H1 (cell line): ENCODE measurements around the gene FITM1. TPM values are rescaled to one million over a fixed set of nuclear protein-coding genes. Genes with fewer than 3 reads are reported as not detected.

ENCODE experiments used
- CTCF ChIA-PET: fragments of 300-600 bp; sonication (Branson Sonifier 250); formaldehyde crosslinking; loops from one replicate; lab custom pipeline; 2021; ENCODE audit not compliant: partially characterized antibody; lab: Charles Lee
- POLR2A ChIA-PET: fragments of 300-600 bp; sonication (Branson Sonifier 250); formaldehyde crosslinking; loops from one replicate; lab custom pipeline; 2021; ENCODE audit warnings: inconsistent platforms; ENCODE audit not compliant: partially characterized antibody; lab: Charles Lee
- DNase-seq, 2 experiments: peaks; one replicate each; pipeline versions ENCODE4 v3.0.0 to v3.0.0-alpha.2; 2010 to 2022; ENCODE audit warnings: low spot score in 2 of 2, low read depth in 1 of 2, mixed read lengths in 1 of 2
- FAIRE-seq: peaks from 2 replicates; lab custom pipeline; 2011; peaks lifted over from hg19 to GRCh38; lab: Jason Lieb, UNC
- H2AFZ ChIP-seq: 2 replicates; pipeline ENCODE4 v1.8.1; 2012; ENCODE audit warnings: low read length, inconsistent platforms
- H2AK5ac ChIP-seq: 2 replicates; pipeline ENCODE4 v1.6.1; 2013; ENCODE audit warnings: low read depth, low read length
- H2BK120ac ChIP-seq: replicated peaks from 2 replicates; pipeline ENCODE3; 2013; ENCODE audit warnings: low read depth, low read length, inconsistent platforms
- H2BK12ac ChIP-seq: 2 replicates; pipeline ENCODE4 v1.6.1; 2013; ENCODE audit warnings: low read depth, low read length
- H2BK15ac ChIP-seq: 2 replicates; pipeline ENCODE4 v1.6.1; 2013; ENCODE audit warnings: low read length
- H2BK20ac ChIP-seq: 2 replicates; pipeline ENCODE4 v1.6.1; 2013; ENCODE audit warnings: low read length
- H2BK5ac ChIP-seq: 2 replicates; pipeline ENCODE4 v1.6.1; 2013; ENCODE audit warnings: low read depth, low read length
- H3K14ac ChIP-seq: 2 replicates; pipeline ENCODE4 v1.6.1; 2013; ENCODE audit warnings: inconsistent platforms; ENCODE audit not compliant: insufficient read length
- H3K18ac ChIP-seq: 2 replicates; pipeline ENCODE4 v1.6.1; 2013; ENCODE audit warnings: low read length; ENCODE audit errors: extremely low read depth
- H3K23ac ChIP-seq: 2 replicates; pipeline ENCODE4 v1.6.1; 2013; ENCODE audit warnings: inconsistent platforms; ENCODE audit not compliant: insufficient read length
- H3K23me2 ChIP-seq: 2 replicates; pipeline ENCODE4 v1.6.1; 2013; ENCODE audit warnings: low read depth, low read length
- H3K27ac ChIP-seq: 2 replicates; pipeline ENCODE4 v1.6.1; 2011; ENCODE audit warnings: low read depth, low read length, inconsistent platforms
- H3K27me3 ChIP-seq, 4 experiments: replicated peaks in 1 of 4; 1 replicate in 1 of 4; 2 replicates in 3 of 4; pipeline versions ENCODE4 v1.6.1 to v1.8.1; 2011 to 2013; ENCODE audit warnings: low read length in 3 of 4, mild to moderate bottlenecking in 3 of 4, inconsistent platforms in 2 of 4, mixed read lengths in 2 of 4, moderate library complexity in 1 of 4; ENCODE audit not compliant: control insufficient read depth in 3 of 4, insufficient read depth in 3 of 4; ENCODE audit errors: extremely low read depth in 1 of 4
- H3K36me3 ChIP-seq, 4 experiments: 2 replicates each; pipeline versions ENCODE4 v1.6.1 to v1.8.1; 2011 to 2013; ENCODE audit warnings: mild to moderate bottlenecking in 4 of 4, low read length in 3 of 4, moderate library complexity in 2 of 4, control low read depth in 1 of 4, inconsistent platforms in 1 of 4; ENCODE audit not compliant: insufficient read depth in 4 of 4, control insufficient read depth in 2 of 4
- H3K4ac ChIP-seq: replicated peaks from 2 replicates; pipeline ENCODE3; 2013; ENCODE audit warnings: low read length, low read depth, mixed read lengths, inconsistent platforms; ENCODE audit not compliant: insufficient read length
- H3K4me1 ChIP-seq, 4 experiments: replicated peaks in 1 of 4; 1 replicate in 1 of 4; 2 replicates in 3 of 4; pipeline versions ENCODE4 v1.6.1 to v1.8.1; 2011 to 2013; ENCODE audit warnings: low read length in 3 of 4, inconsistent platforms in 2 of 4, mixed read lengths in 1 of 4; ENCODE audit not compliant: insufficient read depth in 4 of 4, control insufficient read depth in 3 of 4
- H3K4me2 ChIP-seq, 2 experiments: 2 replicates each; pipeline versions ENCODE4 v1.6.1 to v1.8.1; 2011 to 2013; ENCODE audit warnings: low read depth in 2 of 2, low read length in 2 of 2, control low read depth in 1 of 2, inconsistent platforms in 1 of 2, mild to moderate bottlenecking in 1 of 2; ENCODE audit not compliant: insufficient read depth in 1 of 2
- H3K4me3 ChIP-seq, 4 experiments: fragments of 200-600, 300-600 bp in 1 of 4; sonication (generic), shearing (Covaris generic), sonication (Bioruptor Twin) in 1 of 4; 2 replicates each; pipeline versions ENCODE4 v1.5.1 to v1.8.1; 2011 to 2016; ENCODE audit warnings: low read length in 4 of 4, low read depth in 3 of 4, control low read depth in 2 of 4, inconsistent platforms in 2 of 4, mild to moderate bottlenecking in 2 of 4, mixed read lengths in 1 of 4, moderate library complexity in 1 of 4; ENCODE audit not compliant: insufficient read depth in 2 of 4; ENCODE audit errors: extremely low read depth in 1 of 4
- H3K56ac ChIP-seq: replicated peaks from 2 replicates; pipeline ENCODE3; 2013; ENCODE audit warnings: low read depth, mild to moderate bottlenecking, mixed read lengths, low read length, inconsistent platforms; ENCODE audit not compliant: insufficient read length
- H3K79me1 ChIP-seq: 2 replicates; pipeline ENCODE4 v1.6.1; 2013; ENCODE audit warnings: low read depth, low read length, control low read depth
- H3K79me2 ChIP-seq, 2 experiments: 2 replicates each; pipeline versions ENCODE4 v1.6.1 to v1.8.1; 2012 to 2013; ENCODE audit warnings: low read length in 2 of 2, mild to moderate bottlenecking in 2 of 2, inconsistent platforms in 1 of 2; ENCODE audit not compliant: insufficient read depth in 2 of 2, control insufficient read depth in 1 of 2
- H3K9ac ChIP-seq, 4 experiments: replicated peaks in 1 of 4; 1 replicate in 1 of 4; 2 replicates in 3 of 4; pipeline versions ENCODE4 v1.6.1 to v1.8.1; 2011 to 2013; ENCODE audit warnings: low read depth in 3 of 4, low read length in 3 of 4, control low read depth in 2 of 4, mild to moderate bottlenecking in 2 of 4, moderate library complexity in 2 of 4, inconsistent platforms in 1 of 4; ENCODE audit errors: extremely low read depth in 1 of 4
- H3K9me3 ChIP-seq, 2 experiments: 2 replicates each; pipeline versions ENCODE4 v1.6.1 to v1.8.1; 2012 to 2013; ENCODE audit warnings: mild to moderate bottlenecking in 2 of 2, moderate library complexity in 2 of 2, control low read depth in 1 of 2, inconsistent platforms in 1 of 2, low read depth in 1 of 2, low read length in 1 of 2, mixed read lengths in 1 of 2; ENCODE audit not compliant: insufficient read depth in 2 of 2
- H4K20me1 ChIP-seq, 2 experiments: replicated peaks in 1 of 2; 2 replicates each; pipeline versions ENCODE3 to v1.8.1; 2011 to 2013; ENCODE audit warnings: inconsistent platforms in 2 of 2, low read length in 2 of 2, mild to moderate bottlenecking in 1 of 2; ENCODE audit not compliant: insufficient read depth in 2 of 2, control insufficient read depth in 1 of 2
- H4K5ac ChIP-seq: 2 replicates; pipeline ENCODE4 v1.6.1; 2013; ENCODE audit warnings: low read length, low read depth, mixed read lengths, inconsistent platforms; ENCODE audit not compliant: insufficient read length
- H4K8ac ChIP-seq: 2 replicates; pipeline ENCODE4 v1.8.0; 2013; ENCODE audit warnings: mild to moderate bottlenecking, moderate library complexity, low read length, inconsistent platforms; ENCODE audit not compliant: insufficient read depth; ENCODE audit errors: extremely low read depth
- H4K91ac ChIP-seq: replicated peaks from 2 replicates; pipeline ENCODE3; 2013; ENCODE audit warnings: low read length, mixed read lengths, inconsistent platforms; ENCODE audit not compliant: insufficient read length
- CHD1 ChIP-seq: IDR thresholded peaks from 2 replicates; pipeline ENCODE4 v1.6.1; 2012; ENCODE audit warnings: low read depth, low read length, improper control_type of control experiment
- CREB1 ChIP-seq: IDR thresholded peaks from 2 replicates; pipeline ENCODE4 v1.6.1; 2012; ENCODE audit warnings: inconsistent platforms
- HDAC2 ChIP-seq, 2 experiments: fragments of 300-600 bp in 1 of 2; sonication (generic) in 1 of 2; IDR thresholded peaks; 2 replicates each; pipeline ENCODE4 v1.6.1; 2011 to 2012; ENCODE audit warnings: low read depth in 2 of 2, low read length in 2 of 2, mild to moderate bottlenecking in 2 of 2, moderate library complexity in 2 of 2, borderline replicate concordance in 1 of 2, inconsistent platforms in 1 of 2
- JUND ChIP-seq: IDR thresholded peaks from 2 replicates; pipeline ENCODE4 v1.6.1; 2011; ENCODE audit warnings: mild to moderate bottlenecking, improper control_type of control experiment, low read length
- KDM1A ChIP-seq: fragments of 200-600, 300-600 bp; sonication (generic); IDR thresholded peaks from 2 replicates; pipeline ENCODE4 v1.7.1; 2016; ENCODE audit warnings: mild to moderate bottlenecking, low read length, borderline replicate concordance
- NRF1 ChIP-seq: IDR thresholded peaks from 2 replicates; pipeline ENCODE4 v1.6.1; 2011; ENCODE audit warnings: mild to moderate bottlenecking, low read depth, low read length, improper control_type of control experiment
- POU5F1 ChIP-seq: IDR thresholded peaks from 2 replicates; pipeline ENCODE4 v1.6.1; 2011; ENCODE audit warnings: low read depth, mild to moderate bottlenecking, low read length, moderate library complexity
- WGBS, 2 experiments: shearing (Covaris generic) in 1 of 2; methylation state at CpG; one replicate each; pipeline versions ENCODE4 v1.1.6 to v1.1.7; 2013 to 2015; ENCODE audit warnings: low lambda C conversion rate in 2 of 2, mixed read lengths in 2 of 2, inconsistent platforms in 1 of 2, low coverage in 1 of 2, missing lambda C conversion rate in 1 of 2; ENCODE audit not compliant: insufficient replicate concordance in 2 of 2, insufficient coverage in 1 of 2, insufficient read length in 1 of 2; ENCODE audit errors: extremely low coverage in 1 of 2, missing lambda C conversion rate in 1 of 2; 5-methylcytosine and 5-hydroxymethylcytosine counted together
- polyA plus RNA-seq, 7 experiments: library from polyadenylated mRNA; depleted of rRNA in 3 of 7; stranded (reverse) in 5 of 7; unstranded in 2 of 7; fragments of >200 nt in 5 of 7; fragments of 200-250 nt in 2 of 7; gene quantifications; 1 replicate in 5 of 7; 2 replicates in 1 of 7; 4 replicates in 1 of 7; pipeline versions ENCODE4 v1.2.1 to v1.2.3, GENCODE V29; 2011 to 2013; ENCODE audit warnings: missing spikeins in 2 of 7, mixed read lengths in 2 of 7
- total RNA-seq: library from RNA; stranded (reverse); fragmentation: NEBNext Ultra II Directional; extraction: Animal tissue kit (Norgen Biotek cat#: 25700); gene quantifications from 2 replicates; pipeline ENCODE4 v1.2.1, GENCODE V29; 2021

Gene FITM1
- total and polyA plus RNA-seq, 2 of the 8 experiments (the other 6 are each of a cell fraction or from before 2014, with no cell fraction given) = 0.53 to 0.76 TPM

DNA sequence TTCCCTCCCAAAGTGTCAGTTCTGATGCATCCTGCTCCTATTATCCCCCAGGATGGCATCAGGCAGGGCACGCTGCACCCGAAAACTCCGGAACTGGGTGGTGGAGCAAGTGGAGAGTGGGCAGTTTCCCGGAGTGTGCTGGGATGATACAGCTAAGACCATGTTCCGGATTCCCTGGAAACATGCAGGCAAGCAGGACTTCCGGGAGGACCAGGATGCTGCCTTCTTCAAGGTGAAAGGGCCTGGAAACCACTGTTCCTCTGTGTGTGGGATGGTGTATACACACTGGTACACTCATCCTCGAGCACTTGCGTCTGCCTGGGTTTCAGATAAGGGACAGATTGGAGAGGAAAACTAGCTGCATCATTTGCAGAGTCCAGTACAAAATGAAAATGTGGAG lies 31.6 kb downstream of the FITM1 start:
- no peak overlapping the region for H3K27ac ChIP-seq
- DNase-seq = no peak
- 0 out of 2 replicates have a peak, but pooled peaks cover 2% of the 10 kb centered on the region for H3K23me2 ChIP-seq
- no peak overlapping the region for H3K14ac ChIP-seq
- FAIRE-seq = no peak
- no peaks in the 10 kb centered on the region for H3K79me2 ChIP-seq
- no peak for TF ChIP-seq JUND
- no peak for TF ChIP-seq POU5F1
- no peak for TF ChIP-seq NRF1
- no peak for TF ChIP-seq KDM1A
- no peak for TF ChIP-seq CHD1
- no peak for TF ChIP-seq CREB1
- no peak for TF ChIP-seq HDAC2 (IDR thresholded peaks at IDR 0.05; ENCODE audit: borderline replicate concordance in 1 of 2, low read depth in 2 of 2, low read length in 2 of 2)
- TF ChIP-seq, all 59 proteins: peak for 0
- no peak overlapping the region for H4K5ac ChIP-seq
- no peak overlapping the region for H4K91ac ChIP-seq
- no peaks in the 10 kb centered on the region for H3K79me1 ChIP-seq
- POLR2A ChIA-PET = interaction anchor here (1.1 to 7.6 kb wide), 17 partner anchors 8 to 157 kb away, joined by 3 to 93 read pairs (median 12); partner anchors contain the start of genes CHMP4A, EMC9, GMPR2 and NEDD8
- H3K4me1 ChIP-seq = peaks cover 0 to 10% (median 2%) of the 10 kb centered on the region in 4 experiments; a peak in 3 of 7 replicates
- 0 out of 2 replicates have a peak overlapping the region, but pooled peaks have one; percentile 16 for H2BK5ac ChIP-seq
- WGBS, 2 experiments = 95% methylated on average over 8 of the region's 8 CpGs; no CpG with 5 or more reads in 1 of the 2 experiments
- H2BK12ac ChIP-seq = 0 out of 2 replicates have a peak overlapping the region, but pooled peaks have one; percentile 23
- no peak overlapping the region for H2BK120ac ChIP-seq
- no peaks in the 10 kb centered on the region for H3K27me3 ChIP-seq
- no peak overlapping the region for H2BK20ac ChIP-seq
- no peak overlapping the region; a peak in 1 of 4 replicates for H3K4me2 ChIP-seq
- peaks cover 15 to 38% (median 24%) of the 10 kb centered on the region in 4 experiments for H3K36me3 ChIP-seq
- no peaks in the 10 kb centered on the region for H3K9me3 ChIP-seq
- no peak overlapping the region for H2BK15ac ChIP-seq
- H4K20me1 ChIP-seq = peaks cover 0 to 16% of the 10 kb centered on the region in 2 experiments
- CTCF ChIA-PET = interaction anchor here (0.7 to 3.3 kb wide), 21 partner anchors 9 to 135 kb away, joined by 3 to 24 read pairs (median 5); partner anchors contain the start of genes DCAF11, NRL, PSME2 and RNF31
- H3K23ac ChIP-seq = no peak overlapping the region
- H3K9ac ChIP-seq = no peak overlapping the region; a peak in 1 of 7 replicates
- no peak overlapping the region for H4K8ac ChIP-seq
- H3K56ac ChIP-seq = no peak overlapping the region
- no peak overlapping the region for H2AFZ ChIP-seq
- no peak overlapping the region for H3K18ac ChIP-seq
- H3K4me3 ChIP-seq = no peak overlapping the region
- H2AK5ac ChIP-seq = no peak overlapping the region
- H3K4ac ChIP-seq = no peak overlapping the region
